Fibroblast of the conjunctiva (primary cell): ENCODE data around the gene EPSTI1.
"Not testable (repeated sequence)": the region's sequence is repeated elsewhere in the genome, so short reads cannot be mapped to it uniquely, and the experiment has no call there.

Source experiments
- DNase-seq: peaks from one replicate; pipeline ENCODE4 v3.0.0-alpha.2; 2010; ENCODE audit warnings: low read depth

EPSTI1 gene

DNA sequence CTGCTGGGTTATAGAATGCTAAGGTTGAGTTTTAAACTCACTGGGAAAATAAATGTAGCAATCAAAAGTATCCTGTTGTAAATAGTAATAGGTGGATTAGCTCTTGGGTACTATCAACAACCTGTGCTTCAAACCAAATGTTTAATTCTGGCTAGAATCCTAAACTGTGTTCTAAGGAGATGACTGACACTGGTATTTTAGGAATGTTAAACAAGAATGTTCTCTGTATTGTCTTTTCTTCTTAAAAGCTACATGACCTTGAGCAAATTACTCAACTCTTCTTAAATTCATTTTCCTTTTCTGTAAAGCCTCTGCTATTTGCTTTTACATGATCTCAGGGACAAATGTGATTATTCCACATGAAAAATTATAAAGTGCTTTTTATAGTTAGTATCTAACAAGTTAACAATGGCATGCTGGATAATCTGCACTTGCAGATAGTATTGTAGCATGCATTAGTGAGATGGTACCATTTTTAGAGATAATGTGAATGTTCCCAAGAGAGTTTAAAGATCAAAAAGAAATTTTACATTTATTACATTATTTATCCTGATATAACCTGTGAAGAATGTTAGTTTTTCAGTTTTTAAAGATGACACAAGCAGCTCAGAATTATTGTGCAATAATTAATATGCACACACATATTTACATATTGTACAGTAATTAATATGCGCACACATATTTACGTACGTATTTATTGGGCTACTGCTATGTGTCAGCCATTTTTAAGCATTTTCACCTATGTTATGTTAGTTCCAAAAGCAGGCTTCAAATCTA is 13.6 kb upstream of the EPSTI1 start:
- peak; percentile 72 for DNase-seq

DNA sequence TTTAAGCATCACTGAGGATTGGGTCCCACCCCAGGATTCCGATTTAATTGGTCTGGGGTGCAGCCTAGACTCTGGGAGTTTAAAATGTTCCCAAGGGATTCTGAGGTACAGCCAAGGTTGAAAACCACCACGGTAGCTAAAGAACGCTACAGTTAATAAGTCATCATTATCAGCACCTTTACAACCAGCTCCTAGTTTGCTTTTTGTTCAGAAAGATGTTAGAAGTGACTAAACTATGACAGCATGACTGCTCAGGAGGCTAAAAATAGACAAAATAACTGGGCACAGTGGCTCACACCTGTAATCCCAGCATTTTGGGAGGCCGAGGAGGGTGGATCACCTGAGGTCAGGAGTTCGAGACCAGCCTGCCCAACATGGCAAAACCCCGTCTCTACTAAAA is 11.7 kb upstream of the EPSTI1 start:
- no peak for DNase-seq

DNA sequence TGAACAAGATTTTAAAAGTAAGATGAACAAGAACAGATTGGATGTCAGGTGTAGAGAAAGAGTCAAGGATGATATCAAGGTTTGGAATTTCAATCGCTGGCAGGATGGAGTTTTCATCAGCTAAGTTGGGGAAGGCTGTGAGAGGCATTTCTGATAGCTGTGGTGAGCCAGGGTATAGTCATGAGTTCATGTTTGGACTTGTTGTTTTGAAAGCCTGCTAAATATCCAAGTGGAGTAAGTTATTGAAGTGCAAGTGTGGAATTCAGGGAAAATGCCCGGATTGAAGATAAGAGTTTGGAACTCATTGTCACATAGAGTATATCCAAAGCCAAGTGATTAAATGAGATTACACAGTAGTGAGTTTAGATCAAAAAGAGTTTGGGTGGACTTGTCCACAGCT is 11.0 kb upstream of the EPSTI1 start:
- DNase-seq = no peak

GRCh38 chr13:43002021-43002420 is 10.0 kb upstream of the EPSTI1 start:
- DNase-seq = no peak

- DNase-seq = no peak
Observed at GRCh38 chr13:43000676-43001075, 8.6 kb upstream of the EPSTI1 start.

GRCh38 chr13:42999491-42999890 is 7.5 kb upstream of the EPSTI1 start:
- DNase-seq = no peak

DNA sequence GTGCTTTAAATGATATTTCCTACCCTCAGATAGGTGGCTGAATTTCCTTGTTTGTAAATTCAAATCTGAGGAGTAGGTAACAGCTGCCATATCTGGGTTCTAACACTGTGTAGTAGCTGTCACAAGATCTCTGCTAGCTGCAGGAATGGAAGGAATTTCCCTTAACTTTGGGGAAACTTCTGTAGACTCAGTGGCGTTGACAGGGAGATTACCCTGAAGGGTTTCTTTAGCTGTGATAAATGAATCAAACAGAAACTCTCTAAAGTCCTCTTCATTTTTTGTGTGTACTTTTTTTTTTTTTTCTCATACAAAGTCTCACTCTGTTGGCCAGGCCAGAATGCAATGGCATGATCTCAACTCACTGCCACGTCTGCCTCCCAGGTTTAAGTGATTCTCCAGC is 5.3 kb upstream of the EPSTI1 start:
- DNase-seq = no peak

GRCh38 chr13:42996584-42996983 is 4.5 kb upstream of the EPSTI1 start:
- peak; percentile 87 for DNase-seq

- no peak for DNase-seq
Observed at GRCh38 chr13:42994878-42995277, 2.8 kb upstream of the EPSTI1 start.

- no peak for DNase-seq
Observed at GRCh38 chr13:42992764-42993122, 702 bp upstream of the EPSTI1 start.

DNA sequence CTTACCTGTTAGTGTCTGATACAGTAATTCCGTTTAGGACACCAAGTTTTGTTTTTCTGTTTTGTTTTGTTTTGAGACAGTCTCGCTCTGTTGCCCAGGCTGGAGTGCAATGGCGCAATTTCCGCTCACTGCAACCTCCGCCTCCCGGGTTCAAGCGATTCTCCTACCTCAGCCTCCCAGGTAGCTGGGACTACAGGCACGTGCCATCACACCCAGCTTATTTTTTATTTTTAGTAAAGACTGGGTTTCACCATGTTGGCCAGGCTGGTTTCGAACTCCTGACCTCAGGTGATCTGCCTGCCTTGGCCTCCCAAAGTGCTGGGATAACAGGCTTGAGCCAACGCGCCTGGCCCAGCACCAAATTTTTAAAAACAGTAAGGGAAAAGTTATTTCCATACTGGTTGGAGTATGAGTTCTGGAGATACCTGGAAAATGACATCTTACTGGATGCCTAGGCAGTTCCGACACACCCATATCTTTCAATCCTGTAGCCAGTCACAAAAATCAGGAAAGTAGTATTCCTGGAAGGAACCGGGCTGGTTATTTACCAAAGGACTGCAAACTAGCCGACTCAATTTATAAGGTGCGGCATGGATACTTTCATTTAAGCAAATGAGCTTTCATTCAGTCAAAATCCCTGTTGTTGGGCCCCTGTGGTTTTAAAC is 676 bp downstream of the EPSTI1 start:
- not testable (repeated sequence) for DNase-seq

DNA sequence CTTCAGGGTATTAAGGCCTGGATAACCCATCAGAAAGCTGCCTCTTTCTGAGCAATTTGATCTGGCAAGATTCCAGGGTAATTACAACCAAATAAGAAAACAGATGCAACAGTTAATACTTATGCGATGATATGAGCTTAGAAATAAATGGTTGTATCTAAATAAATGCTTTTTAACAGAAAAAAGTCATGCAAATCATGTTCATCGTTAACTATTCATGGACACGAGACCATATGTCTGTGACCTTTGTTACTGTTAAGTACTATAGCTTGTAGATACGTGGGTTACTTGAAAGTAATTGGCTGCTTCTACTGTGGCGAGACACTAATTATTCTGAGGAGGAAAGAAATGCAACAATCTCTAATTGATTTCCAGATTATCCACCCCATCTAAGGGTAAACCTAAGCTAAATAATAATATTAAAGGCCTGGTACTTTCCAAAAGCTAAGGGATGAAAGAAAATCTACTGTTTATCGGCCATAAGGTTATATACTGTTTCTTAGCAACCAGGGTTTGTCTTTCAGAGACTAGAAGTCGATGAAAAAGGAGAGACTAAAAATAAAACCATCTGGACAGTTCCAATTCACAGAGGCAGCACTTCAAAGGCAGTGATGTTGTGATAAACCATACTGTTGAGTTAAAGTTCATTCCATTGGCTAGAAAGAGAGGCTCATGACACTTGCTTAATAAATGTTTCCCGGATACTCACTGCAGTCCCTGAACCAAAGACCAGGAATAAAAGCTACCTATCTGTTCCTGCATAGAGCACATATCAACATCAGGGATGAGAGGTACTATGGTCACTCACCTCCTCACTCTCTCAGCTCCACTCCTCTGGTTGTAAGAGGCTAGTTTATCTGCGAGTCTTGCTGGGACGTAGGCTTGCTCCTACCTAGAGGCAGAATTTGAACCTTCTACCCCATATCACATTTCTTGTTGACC is 1.5 kb downstream of the EPSTI1 start:
- peak; percentile 67 for DNase-seq

GRCh38 chr13:42986176-42986574 is 5.9 kb downstream of the EPSTI1 start:
- no peak for DNase-seq

- no peak for DNase-seq
Observed at GRCh38 chr13:42985312-42986175, 6.5 kb downstream of the EPSTI1 start.

GRCh38 chr13:42984691-42985090 is 7.3 kb downstream of the EPSTI1 start:
- DNase-seq = no peak

GRCh38 chr13:42984026-42984425 is 8.0 kb downstream of the EPSTI1 start:
- no peak for DNase-seq

- DNase-seq = no peak
Observed at GRCh38 chr13:42981853-42982252, 10.2 kb downstream of the EPSTI1 start.

GRCh38 chr13:42981317-42981716 is 10.7 kb downstream of the EPSTI1 start:
- no peak for DNase-seq

DNA sequence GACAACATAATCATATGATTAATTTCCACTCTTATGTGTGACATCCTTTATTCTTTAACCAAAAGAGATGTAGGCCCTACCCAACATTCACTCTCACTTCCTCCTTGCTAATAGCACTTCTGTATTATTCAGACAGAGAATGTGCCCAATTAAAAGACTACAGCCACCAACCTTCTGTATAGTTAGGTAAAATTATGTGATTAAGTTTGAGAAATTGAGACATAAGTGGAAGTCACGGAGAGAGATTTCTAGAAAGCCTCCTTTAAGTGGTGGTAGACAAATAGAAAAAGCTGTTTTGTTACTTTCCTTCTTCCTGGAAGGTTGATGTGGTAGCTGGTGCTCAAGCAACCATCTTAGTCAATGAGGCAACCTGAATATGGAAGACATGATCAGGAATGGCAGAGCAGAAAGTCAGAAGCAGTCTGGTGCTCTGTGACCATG is 14.8 kb downstream of the EPSTI1 start:
- DNase-seq = no peak

- no peak for DNase-seq
Observed at GRCh38 chr13:42976066-42976465, 16.0 kb downstream of the EPSTI1 start.

DNA sequence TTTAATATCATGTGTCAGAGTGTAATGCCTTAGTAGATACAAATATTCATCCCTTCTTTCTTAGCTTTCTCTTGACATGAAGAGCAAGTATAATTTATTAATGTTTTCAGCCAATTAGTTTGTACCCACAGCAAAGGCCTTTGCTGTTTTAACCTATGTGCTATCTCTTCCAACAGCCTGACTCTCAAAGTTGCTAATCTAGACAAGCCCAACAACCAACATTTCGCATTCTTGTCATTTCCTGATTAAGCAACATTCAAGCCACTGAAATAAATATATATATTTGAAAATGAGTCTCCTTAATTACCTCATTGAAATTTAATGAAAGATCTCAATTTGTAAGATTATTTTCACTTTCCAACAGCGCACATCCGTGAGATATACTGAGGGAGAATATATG is 18.5 kb downstream of the EPSTI1 start:
- DNase-seq = no peak
